ENCODE measurements around the gene TUBB8B. TPM values are rescaled to one million over a fixed set of nuclear protein-coding genes. Genes with fewer than 3 reads are reported as not detected.
"Not testable (repeated sequence)": the region's sequence is repeated elsewhere in the genome, so short reads cannot be mapped to it uniquely, and the experiment has no call there.

Gene TUBB8B
- total RNA-seq: 0.38 TPM
- long read RNA-seq: 0 reads

DNA sequence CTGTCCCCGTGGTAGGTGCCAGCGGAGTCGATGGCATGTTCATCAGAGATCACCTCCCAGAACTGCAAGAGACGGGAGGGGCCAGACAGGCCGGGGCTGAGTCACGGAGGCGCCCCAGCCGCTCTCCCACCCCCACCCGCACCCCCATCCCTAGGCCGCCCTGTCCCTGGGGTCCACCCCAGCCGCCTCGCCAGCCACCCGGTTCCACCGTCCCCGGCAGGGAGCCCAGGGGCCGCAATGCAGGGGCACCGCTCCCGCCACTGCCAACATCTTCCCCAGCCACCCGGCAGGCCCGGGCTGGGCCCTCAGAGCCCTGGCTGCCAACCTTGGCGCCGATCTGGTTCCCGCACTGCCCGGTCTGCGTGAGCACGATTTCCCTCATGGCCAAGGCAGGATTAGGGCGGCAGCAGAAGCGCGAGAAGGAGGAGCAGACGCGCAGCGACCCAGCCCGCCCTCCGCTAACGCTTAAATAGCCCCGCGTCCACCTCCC is at the start of gene TUBB8B:
Gene TUBB8B (minus strand): TSS at position 440 of the 490 bp plus-strand sequence. CDS start 58 bp downstream, at position 382.
- H3K36me3 ChIP-seq; H3K9me3 ChIP-seq; H3K27ac ChIP-seq; ATAC-seq; DNase-seq; H3K27me3 ChIP-seq; intact Hi-C loops (cut with DNase I); H3K4me1 ChIP-seq; H3K4me3 ChIP-seq: not testable (repeated sequence)

DNA sequence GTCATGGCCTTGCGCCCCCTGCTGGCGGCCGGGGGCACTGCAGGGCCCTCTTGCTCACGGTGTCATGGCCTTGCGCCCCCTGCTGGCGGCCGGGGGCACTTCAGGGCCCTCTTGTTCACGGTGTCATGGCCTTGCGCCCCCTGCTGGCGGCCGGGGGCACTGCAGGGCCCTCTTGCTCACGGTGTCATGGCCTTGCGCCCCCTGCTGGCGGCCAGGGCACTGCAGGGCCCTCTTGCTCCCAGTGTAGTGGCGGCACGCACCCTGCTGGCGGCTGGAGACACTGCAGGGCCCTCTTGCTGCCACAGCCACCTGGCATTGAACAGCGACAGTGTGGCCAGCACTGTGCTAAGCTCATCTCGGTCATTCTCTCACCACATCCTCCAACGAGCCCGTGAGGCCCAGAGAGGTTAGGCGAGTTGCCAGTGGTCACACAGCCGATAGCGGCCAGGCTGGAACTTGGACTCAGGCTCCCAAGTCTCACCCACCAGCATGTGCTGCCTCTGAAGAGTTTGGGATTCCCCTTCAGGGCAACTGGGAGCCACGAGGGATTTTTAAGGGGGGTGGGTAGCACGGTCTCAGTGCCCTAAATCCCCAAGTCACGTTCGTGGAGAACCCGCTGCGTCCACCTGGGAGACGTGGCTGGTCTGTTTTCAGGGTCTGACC is 48.0 kb upstream of the TUBB8B start:
- H3K4me3 ChIP-seq; intact Hi-C loops (cut with DNase I); H3K27ac ChIP-seq; H3K27me3 ChIP-seq; H3K9me3 ChIP-seq; H3K36me3 ChIP-seq; DNase-seq; ATAC-seq; H3K4me1 ChIP-seq: not testable (repeated sequence)

DNA sequence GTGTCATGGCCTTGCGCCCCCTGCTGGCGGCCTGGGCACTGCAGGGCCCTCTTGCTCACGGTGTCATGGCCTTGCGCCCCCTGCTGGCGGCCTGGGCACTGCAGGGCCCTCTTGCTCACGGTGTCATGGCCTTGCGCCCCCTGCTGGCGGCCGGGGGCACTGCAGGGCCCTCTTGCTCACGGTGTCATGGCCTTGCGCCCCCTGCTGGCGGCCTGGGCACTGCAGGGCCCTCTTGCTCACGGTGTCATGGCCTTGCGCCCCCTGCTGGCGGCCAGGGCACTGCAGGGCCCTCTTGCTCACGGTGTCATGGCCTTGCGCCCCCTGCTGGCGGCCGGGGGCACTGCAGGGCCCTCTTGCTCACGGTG is 47.3 kb upstream of the TUBB8B start:
- H3K9me3 ChIP-seq; H3K27ac ChIP-seq; H3K27me3 ChIP-seq; ATAC-seq; intact Hi-C loops (cut with DNase I); H3K4me3 ChIP-seq; DNase-seq; H3K4me1 ChIP-seq; H3K36me3 ChIP-seq: not testable (repeated sequence)

DNA sequence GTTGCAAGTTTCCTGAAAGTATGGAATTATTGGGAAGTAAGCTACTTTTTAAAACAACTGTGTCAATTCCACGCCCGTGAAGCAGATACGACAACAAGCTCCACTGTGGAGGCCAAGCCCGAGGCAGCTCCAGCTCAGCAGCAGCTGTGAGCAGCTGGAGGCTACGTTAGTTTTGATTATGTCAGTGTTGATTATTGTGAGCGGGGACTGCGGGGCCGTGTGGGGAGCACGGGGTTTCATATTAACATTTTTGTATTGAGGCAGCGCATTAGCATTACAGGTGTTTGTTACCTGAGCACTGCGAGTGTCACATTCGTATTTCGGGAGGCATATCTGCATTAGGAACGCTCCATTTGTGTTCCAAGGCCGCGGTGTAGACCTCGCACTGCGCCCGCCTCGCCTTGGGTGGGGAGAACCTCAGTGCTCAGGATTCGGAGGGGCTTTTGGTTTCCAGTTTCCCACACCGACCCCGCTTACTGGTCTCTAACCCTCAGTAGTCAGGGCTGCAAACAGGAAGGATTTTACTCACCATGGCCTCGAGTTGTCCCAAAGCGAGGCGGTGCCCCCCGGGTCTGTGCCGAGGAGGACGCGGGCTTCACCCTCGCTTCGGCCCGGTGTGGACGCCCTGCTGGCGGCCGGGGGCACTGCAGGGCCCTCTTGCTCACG is 46.8 kb upstream of the TUBB8B start:
- H3K27ac ChIP-seq; DNase-seq; H3K36me3 ChIP-seq; H3K27me3 ChIP-seq; H3K4me1 ChIP-seq; H3K4me3 ChIP-seq; intact Hi-C loops (cut with DNase I); H3K9me3 ChIP-seq: not testable (repeated sequence)
- peak; percentile 35 for ATAC-seq

DNA sequence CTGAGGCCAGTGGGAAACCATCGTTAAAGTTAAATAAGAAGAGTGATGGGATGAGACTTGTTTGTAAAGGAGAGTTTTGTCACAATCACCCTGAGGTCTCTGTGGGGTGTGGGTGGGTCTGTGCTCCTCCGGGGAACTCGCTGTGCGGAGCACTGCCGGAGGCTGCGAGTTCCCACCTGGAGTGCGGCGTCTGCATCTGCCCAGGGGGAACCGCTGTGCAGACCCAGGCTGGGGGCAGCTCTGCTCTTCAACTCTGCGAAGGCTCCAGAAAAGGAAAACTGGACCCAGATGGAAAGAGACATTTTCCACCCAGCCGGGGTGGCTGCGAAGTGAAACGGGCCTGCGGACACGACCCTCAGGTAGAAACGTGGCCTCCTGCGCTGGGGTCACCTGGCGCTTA is 46.2 kb upstream of the TUBB8B start:
- H3K36me3 ChIP-seq; DNase-seq; intact Hi-C loops (cut with DNase I); H3K4me3 ChIP-seq; H3K27ac ChIP-seq; H3K9me3 ChIP-seq; H3K27me3 ChIP-seq; H3K4me1 ChIP-seq: not testable (repeated sequence)
- peak; percentile 47 for ATAC-seq

DNA sequence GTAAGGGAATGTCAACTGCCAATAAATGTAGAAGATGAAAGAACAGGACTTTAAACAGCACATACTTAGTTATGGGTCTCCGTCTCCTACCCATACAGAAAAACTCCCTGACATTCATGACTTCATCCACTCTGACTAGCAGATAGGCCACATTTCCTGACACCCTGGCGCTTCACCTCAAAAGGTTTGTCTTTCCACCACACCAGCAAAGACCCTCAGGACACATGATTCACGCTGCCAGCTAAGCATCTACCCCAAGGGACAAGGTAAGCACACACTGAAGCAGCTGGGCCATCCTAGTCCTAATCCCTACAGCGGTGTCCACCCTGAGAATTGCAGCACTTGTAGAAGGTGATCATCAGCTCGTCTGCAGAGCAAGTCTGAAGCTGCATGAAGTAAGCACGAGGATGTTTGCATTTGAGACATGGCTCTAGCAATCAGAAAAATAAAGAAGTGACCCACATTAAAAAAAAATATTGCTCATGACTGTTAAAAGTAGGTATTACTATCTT is 44.5 kb upstream of the TUBB8B start:
- DNase-seq; H3K27me3 ChIP-seq; H3K27ac ChIP-seq; H3K36me3 ChIP-seq; H3K9me3 ChIP-seq; H3K4me1 ChIP-seq; intact Hi-C loops (cut with DNase I); ATAC-seq; H3K4me3 ChIP-seq: not testable (repeated sequence)

DNA sequence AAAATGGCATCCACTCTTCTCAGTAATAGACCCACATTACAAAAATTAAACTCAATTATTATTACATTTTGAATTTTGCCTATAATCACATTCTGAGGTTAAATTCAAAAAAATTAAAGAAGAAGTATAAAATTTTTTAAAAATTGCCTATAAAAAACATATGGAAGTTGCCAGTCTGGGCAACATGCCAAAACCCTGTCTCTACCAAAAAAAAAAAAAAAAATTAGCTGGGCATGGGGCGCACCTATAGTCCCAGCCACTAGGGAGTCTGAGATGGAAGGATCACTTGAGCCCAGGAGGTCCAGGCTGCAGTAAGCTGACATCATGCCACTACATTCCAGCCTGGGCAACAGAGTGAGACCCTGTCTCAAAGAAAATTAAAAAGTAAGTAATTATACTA is 42.1 kb upstream of the TUBB8B start:
- H3K27ac ChIP-seq; H3K36me3 ChIP-seq; H3K4me3 ChIP-seq; DNase-seq; H3K9me3 ChIP-seq; ATAC-seq; H3K4me1 ChIP-seq; H3K27me3 ChIP-seq; intact Hi-C loops (cut with DNase I): not testable (repeated sequence)

DNA sequence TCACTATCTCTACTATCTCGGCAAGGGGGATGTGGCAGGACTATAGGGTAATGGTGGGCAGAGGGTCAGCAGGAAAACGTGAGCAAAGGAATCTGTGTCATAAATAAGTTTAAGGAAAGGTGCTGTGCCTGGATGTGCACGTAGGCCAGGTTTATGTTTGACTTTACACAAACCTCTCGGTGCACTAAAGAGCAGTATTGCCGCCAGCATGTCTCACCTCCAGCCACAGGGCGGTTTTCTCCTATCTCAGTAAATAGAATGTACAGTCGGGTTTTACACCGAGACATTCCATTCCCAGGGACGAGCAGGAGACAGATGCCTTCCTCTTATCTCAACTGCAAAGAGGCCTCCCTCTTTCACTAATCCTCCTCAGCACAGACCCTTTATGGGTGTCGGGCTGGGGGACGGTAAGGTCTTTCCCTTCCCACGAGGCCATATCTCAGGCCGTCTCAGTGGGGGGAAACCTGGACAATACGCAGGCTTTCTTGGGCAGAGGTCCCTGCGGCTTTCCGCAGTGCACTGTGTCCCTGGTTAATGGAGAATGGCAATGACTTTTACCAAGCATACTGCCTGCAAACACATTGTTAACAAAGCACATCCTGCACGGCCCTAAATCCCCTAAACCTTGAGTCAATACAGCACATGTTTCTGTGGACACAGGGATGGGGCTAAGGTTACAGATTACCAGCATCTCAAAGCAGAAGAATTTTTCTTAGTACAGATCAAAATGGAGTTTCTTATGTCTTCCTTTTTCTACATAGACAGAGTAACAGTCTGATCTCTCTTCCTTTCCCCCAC is 41.2 kb upstream of the TUBB8B start:
- H3K27me3 ChIP-seq; intact Hi-C loops (cut with DNase I); H3K9me3 ChIP-seq; DNase-seq; H3K36me3 ChIP-seq; H3K27ac ChIP-seq; H3K4me1 ChIP-seq; H3K4me3 ChIP-seq; ATAC-seq: not testable (repeated sequence)

DNA sequence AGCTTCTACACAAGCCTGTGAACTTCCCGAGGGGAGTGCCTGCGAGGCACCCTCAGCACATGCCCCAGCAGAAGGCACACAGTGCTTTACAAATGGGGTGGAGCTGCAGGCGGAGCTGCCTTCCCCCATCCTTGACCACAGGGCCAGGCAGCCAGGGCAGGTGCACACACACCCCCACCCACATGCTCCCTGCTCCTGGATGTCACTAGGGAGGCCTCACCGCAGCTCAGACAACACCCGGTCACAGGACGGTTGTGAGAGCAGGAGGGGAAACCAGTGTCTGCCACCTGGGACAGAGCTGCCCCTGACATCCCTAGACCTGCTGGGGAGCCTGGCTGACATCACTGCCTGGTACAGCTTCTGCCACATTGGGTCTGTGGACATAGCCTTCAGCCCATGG is 39.7 kb upstream of the TUBB8B start:
- H3K27me3 ChIP-seq; H3K27ac ChIP-seq; H3K4me3 ChIP-seq; DNase-seq; H3K9me3 ChIP-seq; H3K4me1 ChIP-seq; intact Hi-C loops (cut with DNase I); H3K36me3 ChIP-seq: not testable (repeated sequence)
- peak; percentile 31 for ATAC-seq

DNA sequence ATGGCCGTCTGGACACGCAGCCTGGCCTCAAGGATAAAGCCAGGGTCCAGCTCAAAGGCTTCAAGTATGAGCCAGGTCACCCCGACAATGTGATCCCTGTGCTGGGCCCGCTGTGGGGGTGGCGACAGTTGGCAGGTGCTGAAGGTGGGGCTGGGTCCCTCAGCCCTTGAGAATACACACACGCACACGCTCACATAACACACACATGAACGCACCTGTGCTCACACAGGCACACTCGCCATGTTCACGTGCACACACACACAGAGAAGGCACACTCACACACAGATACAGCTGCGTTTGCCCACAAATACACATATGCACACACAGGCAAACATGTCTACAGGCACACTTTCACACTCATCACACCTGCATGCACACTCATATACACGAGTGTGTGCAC is 35.4 kb upstream of the TUBB8B start:
- H3K9me3 ChIP-seq; H3K36me3 ChIP-seq; intact Hi-C loops (cut with DNase I); ATAC-seq; DNase-seq; H3K4me1 ChIP-seq; H3K4me3 ChIP-seq; H3K27me3 ChIP-seq; H3K27ac ChIP-seq: not testable (repeated sequence)

DNA sequence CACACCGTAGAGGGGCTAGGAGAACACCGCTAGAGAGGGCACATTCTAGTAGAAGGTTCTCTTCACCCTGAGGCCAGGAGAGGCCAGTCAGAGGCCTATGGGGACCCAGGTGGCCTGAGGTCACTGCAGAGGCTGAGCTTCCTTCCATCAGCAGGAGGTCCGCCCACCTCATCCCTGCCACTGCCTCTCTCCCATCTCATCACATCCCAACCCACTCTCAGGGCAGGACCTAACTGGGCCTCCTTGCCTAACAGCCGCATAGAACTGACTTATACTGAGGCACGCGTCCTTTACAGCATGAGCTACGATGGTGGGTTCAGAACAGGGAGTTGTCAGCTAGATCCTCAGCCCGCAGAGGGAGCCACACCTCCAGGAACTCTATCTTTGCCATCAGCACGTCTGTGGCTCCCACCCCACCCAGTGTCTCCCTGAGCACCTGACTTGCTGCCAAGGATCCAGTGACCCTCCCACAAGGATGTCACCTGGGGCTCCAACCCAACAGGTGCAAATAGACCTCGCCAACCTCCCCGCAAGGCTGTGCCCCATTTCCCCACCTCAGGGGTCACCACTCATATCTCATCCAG is 33.3 kb upstream of the TUBB8B start:
- ATAC-seq; H3K36me3 ChIP-seq; H3K9me3 ChIP-seq; intact Hi-C loops (cut with DNase I); H3K4me1 ChIP-seq; H3K27me3 ChIP-seq; DNase-seq; H3K27ac ChIP-seq; H3K4me3 ChIP-seq: not testable (repeated sequence)

DNA sequence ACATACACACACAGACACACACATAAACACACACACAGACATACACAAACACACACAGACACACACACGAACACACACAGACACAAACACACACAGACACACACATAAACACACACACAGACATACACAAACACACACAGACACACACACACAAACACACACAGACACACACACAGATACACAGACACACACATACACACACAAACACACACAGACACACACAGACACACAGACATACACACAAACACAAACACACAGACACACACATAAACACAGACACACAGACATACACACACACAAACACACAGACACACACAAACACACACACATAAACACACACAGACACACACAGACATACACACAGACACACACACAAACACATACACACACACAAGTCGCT is 31.5 kb upstream of the TUBB8B start:
- intact Hi-C loops (cut with DNase I); ATAC-seq: not testable (repeated sequence)

DNA sequence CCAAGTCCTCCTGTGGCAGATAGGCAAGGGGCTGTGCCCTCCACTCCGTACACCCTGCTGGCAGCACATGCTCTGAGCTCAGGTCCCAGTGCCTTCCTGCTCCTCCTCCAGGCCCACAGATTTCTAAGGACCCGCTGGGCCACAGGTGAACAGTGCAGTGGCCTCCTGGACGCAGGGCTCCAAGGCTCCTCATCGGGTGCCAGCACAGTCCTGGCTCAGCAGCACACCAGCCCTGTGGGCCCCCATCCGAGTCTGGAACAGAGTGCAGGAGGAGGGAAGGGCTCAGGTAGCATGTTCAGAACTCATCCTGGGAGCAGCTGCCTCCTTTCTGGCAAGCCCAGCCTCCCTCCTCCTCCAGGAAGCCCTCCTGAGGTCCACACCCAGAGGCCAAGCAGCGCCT is 30.8 kb upstream of the TUBB8B start:
- ATAC-seq; DNase-seq; intact Hi-C loops (cut with DNase I); H3K4me3 ChIP-seq; H3K27me3 ChIP-seq; H3K4me1 ChIP-seq; H3K9me3 ChIP-seq; H3K36me3 ChIP-seq; H3K27ac ChIP-seq: not testable (repeated sequence)

More for the DNA sequence above, 31.5 kb upstream of the TUBB8B start:
- not testable (repeated sequence) for H3K9me3 ChIP-seq, H3K27ac ChIP-seq, H3K27me3 ChIP-seq, DNase-seq, H3K4me3 ChIP-seq, H3K36me3 ChIP-seq, H3K4me1 ChIP-seq
